GM23248 (cell line): ENCODE data around the gene RERE. TPM values are rescaled to one million over a fixed set of nuclear protein-coding genes. Genes with fewer than 3 reads are reported as not detected.

Experiments
- DNase-seq: peaks from one replicate; pipeline ENCODE4 v3.0.0-alpha.2; 2015
- H2AFZ ChIP-seq: fragments of 200-600 bp; sonication (generic); 2 replicates; pipeline ENCODE4 v1.6.1; 2016; ENCODE audit warnings: antibody characterized with exemption
- H3F3A ChIP-seq: fragments of 200-600 bp; sonication (generic); 2 replicates; pipeline ENCODE4 v1.6.1; 2016; ENCODE audit warnings: mild to moderate bottlenecking, antibody characterized with exemption, mixed run types; ENCODE audit not compliant: insufficient read depth
- H3K27ac ChIP-seq: fragments of 200-600 bp; sonication (generic); 2 replicates; pipeline ENCODE4 v1.5.1; 2016; ENCODE audit warnings: mild to moderate bottlenecking
- H3K27me3 ChIP-seq: fragments of 200-600 bp; sonication (generic); replicated peaks from 2 replicates; pipeline ENCODE4 v1.6.1; 2016; ENCODE audit warnings: mild to moderate bottlenecking; ENCODE audit not compliant: insufficient read depth
- H3K36me3 ChIP-seq: fragments of 200-600 bp; sonication (generic); 2 replicates; pipeline ENCODE4 v1.6.1; 2016; ENCODE audit warnings: low read depth, mild to moderate bottlenecking
- H3K4me1 ChIP-seq: fragments of 200-600 bp; sonication (generic); 2 replicates; pipeline ENCODE4 v1.6.1; 2016; ENCODE audit warnings: mild to moderate bottlenecking; ENCODE audit not compliant: insufficient read depth
- H3K4me2 ChIP-seq: fragments of 200-600 bp; sonication (generic); one replicate; pipeline ENCODE4 v1.6.1; 2016; ENCODE audit warnings: mild to moderate bottlenecking; ENCODE audit not compliant: unreplicated experiment
- H3K4me3 ChIP-seq: fragments of 200-600 bp; sonication (generic); 2 replicates; pipeline ENCODE4 v1.5.1; 2016; ENCODE audit warnings: mild to moderate bottlenecking
- H3K79me2 ChIP-seq: fragments of 200-600 bp; sonication (generic); 2 replicates; pipeline ENCODE4 v1.6.1; 2016; ENCODE audit warnings: mild to moderate bottlenecking; ENCODE audit not compliant: insufficient read depth
- H3K9ac ChIP-seq: fragments of 200-600 bp; sonication (generic); 2 replicates; pipeline ENCODE4 v1.6.1; 2016; ENCODE audit warnings: mild to moderate bottlenecking
- H3K9me2 ChIP-seq: fragments of 200-600 bp; sonication (generic); 2 replicates; pipeline ENCODE4 v1.6.1; 2016; ENCODE audit warnings: mixed run types, mild to moderate bottlenecking, moderate library complexity; ENCODE audit not compliant: insufficient read depth
- H3K9me3 ChIP-seq: fragments of 200-600 bp; sonication (generic); one replicate; pipeline ENCODE4 v1.6.1; 2017; ENCODE audit warnings: low read depth
- H4K20me1 ChIP-seq: fragments of 200-600 bp; sonication (generic); 2 replicates; pipeline ENCODE4 v1.6.0; 2016; ENCODE audit not compliant: insufficient read depth
- EZH2 ChIP-seq: fragments of 200-600 bp; sonication (generic); IDR thresholded peaks from 2 replicates; pipeline ENCODE4 v1.6.1; 2018; ENCODE audit warnings: antibody characterized with exemption, mild to moderate bottlenecking; ENCODE audit not compliant: insufficient read depth, poor library complexity, severe bottlenecking
- EZH2phosphoT487 ChIP-seq: fragments of 200-600 bp; sonication (generic); IDR thresholded peaks from 2 replicates; pipeline ENCODE4 v1.6.1; 2018; ENCODE audit warnings: antibody characterized with exemption, moderate library complexity, mild to moderate bottlenecking, low read depth; ENCODE audit not compliant: insufficient read depth
- WGBS, 2 experiments: methylation state at CpG; one replicate each; pipeline ENCODE4 v1.1.6; 2015 to 2017; ENCODE audit warnings: low lambda C conversion rate in 2 of 2, low coverage in 1 of 2; ENCODE audit errors: missing lambda C conversion rate in 2 of 2; 5-methylcytosine and 5-hydroxymethylcytosine counted together
- in situ Hi-C: fragments of 300-500 bp; cut with MboI; formaldehyde crosslinking; loops from 2 replicates; pipeline ENCODE4 v1.15.0; 2020
- polyA plus RNA-seq: library from polyadenylated mRNA; unstranded; fragments of >200 nt; fragmentation: Nextera tagmentation; extraction: Ambion mirVana; gene quantifications from 2 replicates; pipeline ENCODE4 v1.2.1, GENCODE V29; 2016
- total RNA-seq: library from RNA; depleted of rRNA; stranded (reverse); fragments of >200 nt; shearing (Covaris generic); gene quantifications from 2 replicates; pipeline ENCODE4 v1.2.3, GENCODE V29; 2014

Gene RERE
- total and polyA plus RNA-seq, 2 experiments from 2014 or later: 26.0 to 26.2 TPM

- peak; percentile 98 for DNase-seq
- Histone ChIP-seq H3K79me2 (peaks cover 70% of the 10 kb centered on the region), H3K9me3 (no peaks in the 10 kb centered on the region), H3K9me2 (no peaks in the 10 kb centered on the region), H3F3A (peaks cover 69% of the 10 kb centered on the region), H3K9ac (peak overlapping the region; percentile 83), H3K27ac (peak overlapping the region; percentile 98), H3K4me3 (peak overlapping the region; percentile 54), H2AFZ (no peak overlapping the region), H4K20me1 (no peaks in the 10 kb centered on the region), H3K4me1 (peaks cover 53% of the 10 kb centered on the region), H3K36me3 (no peaks in the 10 kb centered on the region; the same call in 1 of the 2 replicates), H3K4me2 (peak overlapping the region; percentile 86), H3K27me3 (no peaks in the 10 kb centered on the region)
- WGBS, 2 experiments: 1 to 3% methylated on average over 4 of the region's 4 CpGs
- in situ Hi-C loops: no loop called here
- no peak for TF ChIP-seq EZH2
- no peak for TF ChIP-seq EZH2phosphoT487
Measured at GRCh38 chr1:8396786-8397406, 420.5 kb downstream of the RERE start.

DNA sequence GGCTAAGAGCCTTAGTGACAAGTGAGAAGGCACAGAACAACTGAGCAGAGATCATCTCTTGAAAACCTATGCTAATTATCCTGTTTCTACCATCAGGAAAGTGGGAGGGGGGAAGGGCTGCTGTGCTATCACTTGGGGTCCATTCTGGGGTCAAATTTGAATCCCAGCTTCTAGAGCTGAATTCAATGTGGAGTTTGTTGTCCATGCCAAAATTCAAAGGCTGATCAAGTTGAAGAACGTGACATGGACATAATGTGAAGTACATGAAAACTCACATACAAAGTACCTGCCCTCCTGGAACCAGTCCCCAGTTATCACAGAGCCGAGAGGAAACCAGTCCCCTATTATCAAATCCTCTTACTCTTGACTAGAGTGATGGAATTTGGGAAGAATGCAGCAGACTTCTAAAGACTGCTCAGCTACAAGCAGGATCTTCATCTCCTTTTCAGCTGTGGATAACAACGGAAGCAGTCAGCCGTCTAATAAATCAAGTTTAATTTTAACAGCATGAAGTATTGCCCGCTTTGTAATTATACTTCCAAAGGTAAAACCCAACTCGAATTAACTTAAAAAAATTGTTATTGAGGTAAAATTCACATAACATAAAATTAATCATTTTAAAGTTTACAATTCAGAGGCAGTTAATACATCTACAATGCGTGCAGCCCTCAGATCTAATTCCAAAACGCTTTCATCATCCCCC lies 421.2 kb downstream of the RERE start:
- WGBS, 2 experiments: 18 to 22% methylated on average over 8 of the region's 8 CpGs
- Histone ChIP-seq H3F3A (peaks cover 69% of the 10 kb centered on the region), H3K9me3 (no peaks in the 10 kb centered on the region), H4K20me1 (no peaks in the 10 kb centered on the region), H3K27me3 (no peaks in the 10 kb centered on the region), H3K79me2 (peaks cover 70% of the 10 kb centered on the region), H2AFZ (no peak overlapping the region), H3K4me3 (peak overlapping the region; percentile 41), H3K4me1 (peaks cover 53% of the 10 kb centered on the region), H3K27ac (peak overlapping the region; percentile 98), H3K9ac (peak overlapping the region; percentile 81), H3K9me2 (no peaks in the 10 kb centered on the region), H3K4me2 (peak overlapping the region; percentile 86), H3K36me3 (no peaks in the 10 kb centered on the region; the same call in 1 of the 2 replicates)
- in situ Hi-C loops: no loop called here
- DNase-seq: peak; percentile 73
- TF ChIP-seq EZH2phosphoT487 (no peak), EZH2 (no peak)

DNA sequence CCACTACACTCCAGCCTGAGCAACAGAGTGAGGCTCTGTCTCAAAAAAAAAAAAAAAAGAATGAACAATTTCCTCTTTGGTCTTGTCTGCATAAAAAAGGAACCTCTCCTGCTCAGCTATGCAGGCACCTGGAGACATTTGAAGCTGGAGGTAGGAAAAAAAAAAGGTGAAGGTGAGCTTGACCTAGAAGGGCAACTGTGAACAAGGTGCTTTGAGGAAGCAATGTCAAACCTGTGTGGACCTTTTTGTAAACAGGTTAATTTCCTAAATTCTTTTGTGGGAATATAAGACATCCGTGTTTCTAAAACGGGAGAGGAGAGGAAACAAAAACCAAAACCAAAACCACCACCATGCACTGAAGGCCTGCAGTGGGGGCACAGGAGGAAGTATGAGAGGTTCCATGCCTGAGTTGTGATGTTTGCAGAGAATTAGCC lies 422.0 kb downstream of the RERE start:
- Histone ChIP-seq H3K9me3 (no peaks in the 10 kb centered on the region), H3K4me3 (no peak overlapping the region), H3K36me3 (no peaks in the 10 kb centered on the region; the same call in 1 of the 2 replicates), H2AFZ (no peak overlapping the region), H3K4me2 (peak overlapping the region; percentile 86), H3K9ac (peak overlapping the region; percentile 81), H3K4me1 (peaks cover 53% of the 10 kb centered on the region), H3K79me2 (peaks cover 73% of the 10 kb centered on the region), H3K27ac (peak overlapping the region; percentile 98), H3K27me3 (no peaks in the 10 kb centered on the region), H3F3A (peaks cover 69% of the 10 kb centered on the region), H3K9me2 (no peaks in the 10 kb centered on the region), H4K20me1 (no peaks in the 10 kb centered on the region)
- 67 to 84% methylated on average over 2 of the region's 2 CpGs for WGBS, 2 experiments
- TF ChIP-seq EZH2phosphoT487 (no peak), EZH2 (no peak)
- no peak for DNase-seq
- in situ Hi-C loops: no loop called here

GRCh38 chr1:8394456-8395321 lies 422.8 kb downstream of the RERE start:
- in situ Hi-C loops: no loop called here

More at GRCh38 chr1:8394456-8395321, 422.8 kb downstream of the RERE start:
- Histone ChIP-seq H3K27ac (peak overlapping the region; percentile 98), H3K9ac (peak overlapping the region; percentile 81), H2AFZ (no peak overlapping the region), H3K36me3 (no peaks in the 10 kb centered on the region; the same call in 1 of the 2 replicates), H4K20me1 (no peaks in the 10 kb centered on the region), H3K4me2 (peak overlapping the region; percentile 51), H3K27me3 (no peaks in the 10 kb centered on the region), H3K4me3 (peak overlapping the region; percentile 10; the same call in 1 of the 2 replicates), H3K9me3 (no peaks in the 10 kb centered on the region), H3K79me2 (peaks cover 73% of the 10 kb centered on the region), H3K9me2 (no peaks in the 10 kb centered on the region), H3K4me1 (peaks cover 53% of the 10 kb centered on the region), H3F3A (peaks cover 69% of the 10 kb centered on the region)
- TF ChIP-seq EZH2phosphoT487 (peak; percentile 86), EZH2 (no peak)
- DNase-seq: peak; percentile 88
- WGBS, 2 experiments: 21 to 25% methylated on average over 10 of the region's 10 CpGs
